GM21786 (cell line): Measurements from ENCODE around the gene AUNIP.

Experiments used
- ATAC-seq: cut with Tn5 transposase; IDR thresholded peaks from one replicate; pipeline ENCODE4 v1.9.1; 2021; ENCODE audit not compliant: unreplicated experiment

AUNIP gene

GRCh38 chr1:25858906-25859789 lies at the start of gene AUNIP:
TSS of gene AUNIP (minus strand) at chr1:25859457. CDS start at chr1:25859357, 100 bp downstream.
- no peak for ATAC-seq

GRCh38 chr1:25909040-25909439 lies 49.8 kb upstream of the AUNIP start:
- no peak for ATAC-seq

- no peak for ATAC-seq
Observed at GRCh38 chr1:25908161-25908560, 48.9 kb upstream of the AUNIP start.

- ATAC-seq: no peak
Observed at GRCh38 chr1:25907601-25908000, 48.3 kb upstream of the AUNIP start.

- ATAC-seq: no peak
Observed at GRCh38 chr1:25906644-25907300, 47.5 kb upstream of the AUNIP start.

- ATAC-seq: peak; percentile 60
Observed at GRCh38 chr1:25905680-25906643, 46.7 kb upstream of the AUNIP start, which contains the start of gene STMN1. TSS of gene STMN1 (minus strand) at chr1:25906419. CDS start at chr1:25904676, 1,743 bp downstream.

- ATAC-seq: peak; percentile 77
Observed at GRCh38 chr1:25904943-25905679, 45.9 kb upstream of the AUNIP start.

- ATAC-seq: no peak
Observed at GRCh38 chr1:25903986-25904385, 44.7 kb upstream of the AUNIP start.

- ATAC-seq: no peak
Observed at GRCh38 chr1:25902462-25902861, 43.2 kb upstream of the AUNIP start.

GRCh38 chr1:25900219-25900618 lies 41.0 kb upstream of the AUNIP start:
- ATAC-seq: no peak

- no peak for ATAC-seq
Observed at GRCh38 chr1:25899792-25900191, 40.5 kb upstream of the AUNIP start.

- ATAC-seq: no peak
Observed at GRCh38 chr1:25898223-25899015, 39.2 kb upstream of the AUNIP start.

GRCh38 chr1:25897754-25898153 lies 38.5 kb upstream of the AUNIP start:
- no peak for ATAC-seq

- ATAC-seq: no peak
Observed at GRCh38 chr1:25896266-25896665, 37.0 kb upstream of the AUNIP start.

GRCh38 chr1:25895365-25895990 lies 36.2 kb upstream of the AUNIP start:
- peak; percentile 72 for ATAC-seq

- no peak for ATAC-seq
Observed at GRCh38 chr1:25893116-25893515, 33.9 kb upstream of the AUNIP start.

GRCh38 chr1:25891606-25892005 lies 32.3 kb upstream of the AUNIP start:
- ATAC-seq: no peak

GRCh38 chr1:25890239-25891034 lies 31.2 kb upstream of the AUNIP start:
- no peak for ATAC-seq
